Right lobe of liver (tissue), 4 donors: Measurements from ENCODE around the gene SYNE2.

Experiments used
- CTCF ChIP-seq, 4 donors: fragments of 200-600 bp in 3 of 4; fragments of 450-650 bp in 1 of 4; IDR thresholded peaks; one replicate each; pipeline versions ENCODE4 v1.5.1 to v1.8.0; 2016 to 2022; ENCODE audit warnings: antibody characterized with exemption in 4 of 4, mild to moderate bottlenecking in 2 of 4
- POLR2A ChIP-seq: fragments of 450-650 bp; IDR thresholded peaks from one replicate; pipeline ENCODE4 v1.6.1; 2017; ENCODE audit warnings: antibody characterized with exemption, mild to moderate bottlenecking
- donor health status: DM: no; HTN: no; CAD: no.
- donor health status: DM: no; HTN: no; CAD: no.
- donor health status: DM: no; HTN: yes; CAD: no.

DNA sequence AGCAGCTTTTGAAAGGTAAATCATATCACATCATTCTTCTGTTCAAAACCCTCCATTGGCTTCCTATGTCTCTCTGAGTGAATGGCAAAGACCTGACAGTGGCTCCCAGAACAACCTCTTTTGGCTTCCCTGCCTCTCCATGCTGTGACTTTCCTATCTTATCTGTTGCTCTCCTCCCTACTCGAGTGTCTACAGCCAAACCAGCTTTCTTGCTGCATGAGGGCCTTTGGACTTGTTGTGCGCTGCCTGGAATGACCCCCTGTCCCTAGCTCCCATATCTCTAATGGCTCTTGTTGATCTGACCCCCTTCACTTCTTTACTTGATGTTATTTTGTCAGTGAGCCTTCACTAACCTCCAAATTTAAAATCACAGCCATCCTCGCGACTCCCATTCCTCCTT lies 2.5 kb downstream of the SYNE2 start:
- TF ChIP-seq POLR2A (no peak), CTCF (IDR thresholded peaks at IDR 0.05) (no peak)
